SK-N-MC (cell line): ENCODE results near the gene RASA3.

Experiments used
- DNase-seq: peaks from one replicate; pipeline ENCODE4 v3.0.0-alpha.2; 2011; ENCODE audit warnings: low read depth, low spot score
- H3K27ac ChIP-seq: fragments of 200-600 bp; sonication (generic); 2 replicates; pipeline ENCODE4 v1.5.1; 2016; ENCODE audit warnings: mixed run types
- H3K36me3 ChIP-seq: fragments of 200-600 bp; sonication (generic); 2 replicates; pipeline ENCODE4 v1.6.1; 2017; ENCODE audit warnings: antibody characterized with exemption, low read length, mixed read lengths; ENCODE audit not compliant: insufficient read depth
- H3K4me3 ChIP-seq: fragments of 200-600 bp; sonication (generic); 2 replicates; pipeline ENCODE4 v1.5.1; 2016
- H3K9ac ChIP-seq: fragments of 200-600 bp; sonication (generic); 2 replicates; pipeline ENCODE4 v1.8.0; 2017; ENCODE audit warnings: mixed run types, mixed read lengths; ENCODE audit not compliant: insufficient read length
- H3K9me3 ChIP-seq: fragments of 200-600 bp; sonication (generic); 2 replicates; pipeline ENCODE4 v1.6.1; 2017; ENCODE audit warnings: low read depth, mild to moderate bottlenecking, antibody characterized with exemption, low read length, moderate library complexity, mixed read lengths
- EZH2 ChIP-seq: fragments of 200-600 bp; sonication (generic); IDR thresholded peaks from one replicate; pipeline ENCODE4 v1.6.1; 2017; ENCODE audit warnings: antibody characterized with exemption
- FOXP2 ChIP-seq: optimal IDR thresholded peaks from 2 replicates; pipeline ENCODE3; 2011; ENCODE audit warnings: mild to moderate bottlenecking, moderate library complexity; ENCODE audit not compliant: insufficient read depth; ENCODE audit errors: extremely low read length, control extremely low read depth
- POLR2AphosphoS5 ChIP-seq: IDR thresholded peaks from 2 replicates; pipeline ENCODE4 v1.6.1; 2012; ENCODE audit warnings: mild to moderate bottlenecking, low read depth, low read length, borderline replicate concordance

RASA3 gene

DNA sequence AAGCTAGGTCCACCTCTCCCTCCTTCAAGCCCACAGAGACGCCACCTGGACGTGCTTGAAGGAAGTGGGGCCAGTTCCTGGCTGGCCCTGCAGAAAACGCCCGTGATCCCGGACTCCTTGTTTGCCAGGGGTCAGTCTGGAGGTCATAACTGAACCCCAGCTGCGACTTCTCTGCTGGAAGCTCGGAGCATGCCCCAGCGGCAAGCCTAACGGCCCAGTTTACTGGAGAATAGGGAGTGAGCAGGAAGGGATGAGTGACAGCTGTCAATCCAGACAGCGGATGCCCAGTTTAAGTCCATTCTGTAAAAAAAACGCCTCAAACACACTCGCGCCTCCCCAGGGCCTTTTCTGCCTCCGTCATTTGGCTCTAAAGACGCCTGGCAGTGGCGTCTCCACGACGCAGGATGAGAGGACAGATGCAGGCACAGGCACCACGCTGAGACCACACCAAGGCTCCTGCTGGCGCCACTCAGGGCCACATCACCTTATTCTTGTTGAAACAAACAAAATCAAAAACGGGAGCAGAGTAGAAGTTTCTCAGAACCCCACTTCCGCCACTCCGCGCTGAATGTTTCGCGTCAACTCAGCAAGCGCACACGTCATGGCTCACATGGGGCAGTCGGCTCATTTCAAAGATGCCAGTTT, 57.6 kb downstream of the RASA3 start:
- H3K36me3 ChIP-seq: no peaks in the 10 kb centered on the region
- DNase-seq: no peak
- no peak for TF ChIP-seq FOXP2
- no peak for TF ChIP-seq EZH2
- TF ChIP-seq POLR2AphosphoS5: no peak
- H3K4me3 ChIP-seq: no peak overlapping the region
- no peak overlapping the region for H3K9ac ChIP-seq
- no peaks in the 10 kb centered on the region for H3K9me3 ChIP-seq
- H3K27ac ChIP-seq: no peak overlapping the region

DNA sequence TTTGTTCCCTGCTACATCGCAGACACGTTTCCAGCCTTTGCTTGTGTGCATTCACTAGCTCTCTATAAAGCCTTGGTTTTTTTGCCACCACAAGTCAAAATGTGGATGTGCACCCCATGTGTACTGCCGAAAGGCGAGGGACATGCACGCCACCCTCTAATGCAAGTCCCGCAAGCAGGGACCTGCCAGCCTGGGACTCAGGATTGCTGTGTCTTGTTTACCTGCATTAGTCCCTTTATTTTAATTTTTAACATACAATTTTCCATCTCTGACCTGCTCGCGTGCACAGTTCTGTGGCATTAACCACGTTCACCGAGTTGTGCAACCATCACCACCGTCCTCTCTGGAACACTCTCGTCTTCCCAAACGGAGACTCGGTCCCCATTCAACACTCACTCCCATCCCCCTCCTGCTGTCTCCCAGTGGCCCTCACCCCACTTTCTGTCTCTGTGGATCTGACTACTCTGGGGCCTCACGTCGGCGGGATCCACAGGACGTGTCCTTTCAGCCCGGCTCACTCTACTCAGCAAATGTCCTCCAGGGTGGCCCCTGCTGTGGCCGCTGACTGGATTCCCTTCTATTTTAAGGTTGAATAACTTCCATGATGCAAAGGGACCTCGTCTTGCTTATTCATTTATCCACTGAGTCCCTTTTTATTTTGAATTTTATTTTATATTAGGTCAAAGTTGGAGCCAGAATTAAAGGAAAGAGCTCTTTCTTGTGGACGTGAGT, 58.4 kb downstream of the RASA3 start:
- no peak overlapping the region for H3K9ac ChIP-seq
- no peak for DNase-seq
- H3K9me3 ChIP-seq: no peaks in the 10 kb centered on the region
- TF ChIP-seq POLR2AphosphoS5: no peak
- no peak for TF ChIP-seq EZH2
- TF ChIP-seq FOXP2: no peak
- H3K4me3 ChIP-seq: no peak overlapping the region
- H3K36me3 ChIP-seq: no peaks in the 10 kb centered on the region
- no peak overlapping the region for H3K27ac ChIP-seq

DNA sequence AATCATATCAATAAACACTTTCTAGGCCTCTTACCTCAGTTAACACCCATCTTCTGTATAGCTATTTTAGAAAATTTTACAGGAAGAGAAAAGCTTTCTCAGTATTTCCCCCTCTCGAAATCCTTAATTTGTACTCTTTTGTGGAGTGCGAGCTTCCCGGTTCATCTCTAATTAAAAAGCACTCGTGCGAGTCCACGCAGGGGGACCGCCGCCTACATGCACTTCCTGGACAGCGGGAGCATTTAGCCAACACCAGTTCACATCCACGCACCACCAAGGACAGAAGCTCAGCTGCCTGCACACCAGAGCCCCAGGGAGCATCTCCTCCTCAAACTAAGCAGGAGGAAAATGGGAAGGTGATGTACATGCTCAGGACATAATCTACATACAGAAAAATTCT, 60.0 kb downstream of the RASA3 start:
- no peak for DNase-seq
- TF ChIP-seq EZH2: no peak
- H3K27ac ChIP-seq: no peak overlapping the region
- H3K9ac ChIP-seq: no peak overlapping the region
- H3K4me3 ChIP-seq: no peak overlapping the region
- H3K9me3 ChIP-seq: no peaks in the 10 kb centered on the region
- H3K36me3 ChIP-seq: no peaks in the 10 kb centered on the region

DNA sequence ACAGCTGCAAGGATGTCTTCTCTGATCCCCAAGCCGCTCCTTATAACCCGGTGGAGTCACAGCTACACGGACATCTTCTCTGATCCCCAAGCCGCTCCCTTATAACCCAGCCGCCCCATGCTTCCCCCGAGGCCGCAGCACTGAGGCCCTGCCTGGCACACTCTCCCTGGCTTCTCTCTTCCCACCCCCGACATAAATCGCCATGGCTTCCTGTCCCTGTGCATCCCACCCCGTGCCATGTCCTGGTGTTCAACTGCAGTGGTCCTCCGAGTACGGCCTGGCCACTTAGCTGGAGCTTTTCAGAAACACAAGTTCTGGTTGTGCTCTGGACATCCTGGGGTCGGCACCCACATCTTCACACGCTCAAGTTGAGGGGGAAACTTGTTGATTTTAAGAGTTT, 60.4 kb downstream of the RASA3 start:
- no peak overlapping the region for H3K27ac ChIP-seq
- H3K9me3 ChIP-seq: no peaks in the 10 kb centered on the region
- H3K9ac ChIP-seq: no peak overlapping the region
- no peak overlapping the region for H3K4me3 ChIP-seq
- no peaks in the 10 kb centered on the region for H3K36me3 ChIP-seq
- TF ChIP-seq FOXP2 (no peak), POLR2AphosphoS5 (no peak), EZH2 (no peak)
- DNase-seq: no peak

DNA sequence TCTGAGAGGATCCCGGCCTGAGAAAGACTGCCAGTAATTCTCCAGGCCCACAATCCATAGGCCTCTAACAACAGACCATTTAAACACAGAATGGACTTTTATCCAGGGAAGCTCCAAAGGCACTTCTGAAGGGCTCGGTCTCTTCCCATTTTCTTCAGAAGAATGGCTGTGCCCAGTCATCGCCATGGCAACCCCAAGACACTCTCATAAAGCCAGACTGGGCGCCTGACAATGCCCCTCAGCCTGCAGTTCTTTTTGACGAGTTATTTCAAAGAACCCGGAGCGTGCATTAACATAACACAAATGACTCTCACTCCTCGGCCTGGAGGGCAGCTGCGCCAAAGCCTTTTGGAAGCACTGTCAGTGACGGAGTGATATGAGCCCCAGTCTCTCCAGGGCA, 61.0 kb downstream of the RASA3 start:
- no peak for TF ChIP-seq POLR2AphosphoS5
- no peak for TF ChIP-seq FOXP2
- TF ChIP-seq EZH2: no peak
- no peak overlapping the region for H3K27ac ChIP-seq

DNA sequence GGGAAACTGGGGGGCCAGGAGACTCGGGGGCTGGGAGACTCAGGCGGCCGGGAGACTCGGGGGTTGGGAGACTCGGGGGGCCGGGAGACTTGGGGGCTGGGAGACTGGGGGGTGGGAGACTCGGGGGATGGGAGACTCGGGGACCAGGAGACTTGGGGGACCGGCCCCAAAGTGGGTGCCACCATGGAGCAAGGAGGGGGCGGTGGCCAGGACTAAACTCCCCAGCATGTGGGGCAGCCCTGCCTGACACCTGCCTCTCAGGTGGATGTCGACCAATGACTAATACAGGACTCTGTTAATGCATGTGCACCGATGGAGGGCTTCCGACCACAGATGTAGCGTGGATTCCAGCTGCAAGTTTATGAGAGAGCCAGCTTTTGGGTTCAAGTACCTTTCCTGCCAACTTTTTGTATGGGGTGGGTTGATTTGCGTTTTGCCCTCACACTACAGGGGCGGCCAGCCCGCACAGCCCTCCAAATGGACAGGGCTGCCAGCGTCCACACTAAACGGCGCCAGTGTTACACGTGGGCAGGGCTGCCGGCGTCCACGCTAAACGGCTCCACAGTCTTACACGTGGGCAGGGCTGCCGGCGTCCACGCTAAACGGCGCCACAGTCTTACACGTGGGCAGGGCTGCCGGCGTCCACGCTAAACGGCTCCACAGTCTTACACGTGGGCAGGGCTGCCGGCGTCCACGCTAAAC, 62.2 kb downstream of the RASA3 start:
- no peak for TF ChIP-seq EZH2
- no peak for TF ChIP-seq FOXP2
- TF ChIP-seq POLR2AphosphoS5: no peak
- Histone ChIP-seq H3K36me3 (no peaks in the 10 kb centered on the region), H3K9ac (no peak overlapping the region), H3K9me3 (no peaks in the 10 kb centered on the region), H3K27ac (no peak overlapping the region), H3K4me3 (no peak overlapping the region)
- DNase-seq: no peak

More for the DNA sequence above, 61.0 kb downstream of the RASA3 start:
- DNase-seq: no peak
- Histone ChIP-seq H3K36me3 (no peaks in the 10 kb centered on the region), H3K4me3 (no peak overlapping the region), H3K9ac (no peak overlapping the region), H3K9me3 (no peaks in the 10 kb centered on the region)

DNA sequence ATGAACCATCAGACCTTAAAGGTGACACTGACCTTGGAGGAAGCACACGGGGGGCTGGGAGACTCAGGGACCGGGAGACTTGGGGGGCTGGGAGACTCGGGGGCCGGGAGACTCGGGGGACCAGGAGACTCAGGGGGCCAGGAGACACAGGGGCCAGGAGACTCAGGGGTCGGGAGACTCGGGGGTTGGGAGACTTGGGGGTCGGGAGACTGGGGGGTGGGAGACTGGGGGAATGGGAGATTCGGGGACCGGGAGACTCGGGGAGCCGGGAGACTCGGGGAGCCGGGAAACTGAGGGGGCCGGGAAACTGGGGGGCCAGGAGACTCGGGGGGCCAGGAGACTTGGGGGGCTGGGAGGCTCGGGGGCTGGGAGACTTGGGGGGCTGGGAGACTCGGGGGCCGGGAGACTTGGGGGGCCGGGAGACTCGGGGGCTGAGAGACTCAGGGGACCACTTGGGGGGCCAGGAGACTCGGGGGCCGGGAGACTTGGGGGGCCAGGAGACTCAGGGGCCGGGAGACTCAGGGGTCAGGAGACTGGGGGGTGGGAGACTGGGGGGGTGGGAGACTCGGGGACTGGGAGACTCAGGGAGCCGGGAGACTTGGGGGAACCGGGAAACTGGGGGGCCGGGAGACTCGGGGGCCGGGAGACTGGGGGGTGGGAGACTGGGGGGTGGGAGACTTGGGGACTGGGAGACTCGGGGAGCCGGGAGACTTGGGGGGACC, 62.9 kb downstream of the RASA3 start:
- Histone ChIP-seq H3K36me3 (no peaks in the 10 kb centered on the region), H3K9ac (no peak overlapping the region), H3K9me3 (no peaks in the 10 kb centered on the region), H3K4me3 (no peak overlapping the region), H3K27ac (no peak overlapping the region)
- no peak for TF ChIP-seq FOXP2
- TF ChIP-seq POLR2AphosphoS5: no peak
- no peak for TF ChIP-seq EZH2
- no peak for DNase-seq
